PFSK-1 (cell line): ENCODE measurements around the gene MIOS.

Experiments used
- FOXP2 ChIP-seq: optimal IDR thresholded peaks from 2 replicates; pipeline ENCODE3; 2011; ENCODE audit warnings: borderline replicate concordance, control low read depth, inconsistent platforms; ENCODE audit not compliant: insufficient read depth; ENCODE audit errors: extremely low read length, extremely low read depth
- POLR2AphosphoS5 ChIP-seq: IDR thresholded peaks from 2 replicates; pipeline ENCODE4 v1.6.1; 2012; ENCODE audit warnings: low read depth, mild to moderate bottlenecking, control low read depth, low read length, moderate library complexity
- SIN3A ChIP-seq: IDR thresholded peaks from 2 replicates; pipeline ENCODE4 v1.6.1; 2012; ENCODE audit warnings: mild to moderate bottlenecking, low read length, moderate library complexity, borderline replicate concordance; ENCODE audit not compliant: insufficient read depth
- TAF1 ChIP-seq: IDR thresholded peaks from 2 replicates; pipeline ENCODE4 v1.6.1; 2012; ENCODE audit warnings: low read length, control low read depth, borderline replicate concordance; ENCODE audit not compliant: insufficient read depth
- TF ChIP-seq, protein P1 (sequence below), 2 experiments: IDR thresholded peaks; 2 replicates each; pipeline versions ENCODE4 v1.6.1 to v1.8.0; 2011 to 2012; ENCODE audit warnings: low read depth in 2 of 2, low read length in 2 of 2, control low read depth in 1 of 2, inconsistent platforms in 1 of 2, mild to moderate bottlenecking in 1 of 2, moderate library complexity in 1 of 2; ENCODE audit not compliant: insufficient read depth in 1 of 2

The MIOS gene

DNA sequence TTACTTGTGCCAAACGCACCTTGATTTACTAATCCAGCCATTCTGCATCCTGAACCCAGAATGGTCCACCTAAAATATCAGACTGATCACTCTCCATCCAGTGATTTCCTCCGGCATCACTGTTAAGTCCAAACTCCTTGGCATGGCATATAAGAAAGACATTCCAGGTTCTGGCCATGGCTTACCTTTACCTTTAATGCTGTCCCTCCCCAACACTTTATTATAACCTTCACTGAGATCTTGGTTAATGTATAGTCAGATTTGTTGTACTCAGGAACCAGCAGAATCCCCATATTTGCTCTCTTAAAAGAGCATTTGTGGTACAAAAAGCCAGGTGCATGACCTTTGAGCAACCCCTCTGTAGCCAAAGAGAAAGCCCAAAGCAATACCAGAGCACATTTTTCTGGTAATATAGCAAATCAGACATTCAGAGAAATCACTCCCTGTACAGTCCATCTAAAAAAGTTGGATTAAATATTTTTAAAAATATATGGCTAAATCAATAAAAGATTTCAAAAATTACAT, 84.1 kb downstream of the MIOS start:
- TF ChIP-seq, protein P1, sequence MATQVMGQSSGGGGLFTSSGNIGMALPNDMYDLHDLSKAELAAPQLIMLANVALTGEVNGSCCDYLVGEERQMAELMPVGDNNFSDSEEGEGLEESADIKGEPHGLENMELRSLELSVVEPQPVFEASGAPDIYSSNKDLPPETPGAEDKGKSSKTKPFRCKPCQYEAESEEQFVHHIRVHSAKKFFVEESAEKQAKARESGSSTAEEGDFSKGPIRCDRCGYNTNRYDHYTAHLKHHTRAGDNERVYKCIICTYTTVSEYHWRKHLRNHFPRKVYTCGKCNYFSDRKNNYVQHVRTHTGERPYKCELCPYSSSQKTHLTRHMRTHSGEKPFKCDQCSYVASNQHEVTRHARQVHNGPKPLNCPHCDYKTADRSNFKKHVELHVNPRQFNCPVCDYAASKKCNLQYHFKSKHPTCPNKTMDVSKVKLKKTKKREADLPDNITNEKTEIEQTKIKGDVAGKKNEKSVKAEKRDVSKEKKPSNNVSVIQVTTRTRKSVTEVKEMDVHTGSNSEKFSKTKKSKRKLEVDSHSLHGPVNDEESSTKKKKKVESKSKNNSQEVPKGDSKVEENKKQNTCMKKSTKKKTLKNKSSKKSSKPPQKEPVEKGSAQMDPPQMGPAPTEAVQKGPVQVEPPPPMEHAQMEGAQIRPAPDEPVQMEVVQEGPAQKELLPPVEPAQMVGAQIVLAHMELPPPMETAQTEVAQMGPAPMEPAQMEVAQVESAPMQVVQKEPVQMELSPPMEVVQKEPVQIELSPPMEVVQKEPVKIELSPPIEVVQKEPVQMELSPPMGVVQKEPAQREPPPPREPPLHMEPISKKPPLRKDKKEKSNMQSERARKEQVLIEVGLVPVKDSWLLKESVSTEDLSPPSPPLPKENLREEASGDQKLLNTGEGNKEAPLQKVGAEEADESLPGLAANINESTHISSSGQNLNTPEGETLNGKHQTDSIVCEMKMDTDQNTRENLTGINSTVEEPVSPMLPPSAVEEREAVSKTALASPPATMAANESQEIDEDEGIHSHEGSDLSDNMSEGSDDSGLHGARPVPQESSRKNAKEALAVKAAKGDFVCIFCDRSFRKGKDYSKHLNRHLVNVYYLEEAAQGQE (IDR thresholded peaks at IDR 0.05; ENCODE audit: insufficient read depth in 1 of 2, low read depth in 2 of 2, low read length in 2 of 2): no peak
- no peak for TF ChIP-seq POLR2AphosphoS5
- no peak for TF ChIP-seq SIN3A
- TF ChIP-seq TAF1: no peak
- no peak for TF ChIP-seq FOXP2

DNA sequence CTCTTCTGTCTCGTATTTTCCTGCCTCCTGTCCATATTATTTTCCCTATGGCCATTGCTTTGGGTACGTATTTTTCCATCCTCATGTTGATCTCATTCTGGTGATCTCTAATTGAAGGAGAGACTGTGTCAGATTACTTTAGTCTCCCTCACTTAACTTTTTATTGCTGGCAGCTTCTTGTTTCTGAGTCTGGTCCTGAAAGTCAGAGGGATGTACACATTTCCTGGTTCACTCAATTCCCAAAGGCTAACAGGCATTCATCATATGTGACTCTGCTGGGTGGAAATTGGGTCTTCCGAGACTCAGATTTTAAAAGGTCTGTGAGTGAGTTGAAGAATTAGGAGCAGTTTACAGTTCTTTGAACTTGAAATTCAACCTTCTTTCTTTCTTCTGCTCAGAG, 84.8 kb downstream of the MIOS start:
- TF ChIP-seq TAF1 (no peak), POLR2AphosphoS5 (no peak), SIN3A (no peak)
- TF ChIP-seq, protein P1 (IDR thresholded peaks at IDR 0.05; ENCODE audit: insufficient read depth in 1 of 2, low read depth in 2 of 2, low read length in 2 of 2): no peak

DNA sequence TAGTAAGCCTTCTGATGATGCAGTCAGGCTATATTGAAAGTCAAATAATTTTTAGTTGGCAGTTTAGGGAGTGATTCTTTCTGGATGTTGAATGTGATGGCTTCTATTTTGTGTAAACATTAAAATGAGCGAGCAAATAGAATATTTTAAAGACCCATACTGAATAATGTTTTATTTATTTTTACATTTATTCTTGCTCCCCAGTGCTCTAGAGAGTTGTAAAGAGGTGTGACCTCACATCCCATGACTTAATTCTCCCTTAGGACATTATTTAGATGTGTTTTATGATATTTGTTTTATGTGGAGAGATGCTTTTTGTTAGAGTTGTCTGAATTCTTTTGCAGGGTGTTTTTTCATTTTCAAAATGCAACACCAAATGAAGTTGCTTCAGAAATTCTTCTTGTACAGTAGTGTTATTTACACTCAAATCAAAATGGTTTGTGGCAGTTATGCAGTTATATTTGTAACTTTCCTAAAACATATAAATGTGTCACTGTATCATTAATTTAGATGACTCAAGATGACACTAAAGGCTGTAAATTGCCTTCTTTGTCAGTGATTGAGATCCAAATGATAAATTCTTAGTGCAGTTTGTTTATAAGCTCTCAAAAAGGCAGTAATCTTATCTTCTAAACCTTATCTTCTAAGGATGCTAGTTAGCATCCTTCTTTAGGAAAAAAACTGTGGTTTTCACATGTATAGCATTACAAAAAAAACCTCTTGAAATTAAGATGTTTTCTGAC, 86.3 kb downstream of the MIOS start:
- TF ChIP-seq, protein P1 (IDR thresholded peaks at IDR 0.05; ENCODE audit: insufficient read depth in 1 of 2, low read depth in 2 of 2, low read length in 2 of 2): no peak
- TF ChIP-seq TAF1 (no peak), FOXP2 (no peak), POLR2AphosphoS5 (no peak), SIN3A (no peak)

DNA sequence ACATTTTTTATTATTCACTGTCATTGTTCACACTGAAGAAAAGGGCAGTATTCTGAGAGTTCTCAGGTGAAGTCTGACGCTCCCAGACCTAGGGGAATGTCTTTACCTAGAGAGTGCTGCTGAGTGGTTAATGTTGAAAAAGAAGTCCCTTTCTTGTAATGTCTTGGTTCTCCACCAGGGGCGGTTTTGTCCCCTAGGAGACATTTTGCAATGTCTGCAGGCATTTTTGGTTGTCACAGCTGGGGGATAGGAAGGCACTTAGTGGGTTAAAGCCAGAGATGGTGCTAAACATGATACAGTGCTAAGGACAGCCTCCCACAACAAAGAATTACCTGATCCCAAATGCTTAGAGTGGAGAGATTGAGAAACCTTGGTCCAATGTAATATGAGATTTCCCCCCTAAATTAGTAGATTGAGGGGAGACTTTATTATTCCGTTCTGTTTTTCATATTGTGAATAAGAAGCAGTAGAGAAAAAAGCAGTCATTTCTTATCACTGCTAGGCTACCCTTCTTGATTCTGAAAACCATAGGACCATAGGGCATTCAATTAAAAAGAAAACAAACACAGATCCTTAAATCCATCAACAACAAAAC, 87.0 kb downstream of the MIOS start:
- TF ChIP-seq TAF1: no peak
- TF ChIP-seq, protein P1 (IDR thresholded peaks at IDR 0.05; ENCODE audit: insufficient read depth in 1 of 2, low read depth in 2 of 2, low read length in 2 of 2): no peak
- TF ChIP-seq POLR2AphosphoS5: no peak
- no peak for TF ChIP-seq SIN3A
- TF ChIP-seq FOXP2: no peak
